HG03103 (cell line): ENCODE results near the gene PSG6.
"Not testable (repeated sequence)": the region's sequence is repeated elsewhere in the genome, so short reads cannot be mapped to it uniquely, and the experiment has no call there.

Source experiments
- ATAC-seq: cut with Tn5 transposase; IDR thresholded peaks from one replicate; pipeline ENCODE4 v1.9.1; 2021; ENCODE audit warnings: low read depth; ENCODE audit not compliant: unreplicated experiment

Gene PSG6

DNA sequence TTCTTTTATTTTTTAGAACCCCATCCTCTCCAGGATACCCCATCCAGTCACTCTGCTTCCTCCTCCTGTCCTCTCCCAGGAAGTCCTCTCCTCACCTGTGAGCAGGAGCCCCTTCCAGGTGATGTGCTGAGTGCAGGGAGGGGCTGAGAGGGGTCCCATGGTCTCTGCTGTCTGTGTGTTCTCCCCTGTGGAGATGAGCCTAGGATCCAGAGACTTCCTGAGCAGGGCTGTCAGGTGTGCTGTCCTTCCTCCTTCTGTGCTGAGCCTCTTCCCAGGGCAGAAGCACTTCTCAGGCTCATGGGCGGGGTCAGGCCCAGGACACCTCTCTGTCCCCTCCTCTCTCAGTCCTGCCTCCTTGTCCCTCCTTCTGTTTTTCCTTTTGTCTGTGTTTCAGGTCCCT is at the start of gene PSG6:
Gene PSG6, minus strand, starts transcription at position 261 of the 400 bp plus-strand sequence. Its CDS starts 102 bp downstream, at position 159.
- ATAC-seq: not testable (repeated sequence)

DNA sequence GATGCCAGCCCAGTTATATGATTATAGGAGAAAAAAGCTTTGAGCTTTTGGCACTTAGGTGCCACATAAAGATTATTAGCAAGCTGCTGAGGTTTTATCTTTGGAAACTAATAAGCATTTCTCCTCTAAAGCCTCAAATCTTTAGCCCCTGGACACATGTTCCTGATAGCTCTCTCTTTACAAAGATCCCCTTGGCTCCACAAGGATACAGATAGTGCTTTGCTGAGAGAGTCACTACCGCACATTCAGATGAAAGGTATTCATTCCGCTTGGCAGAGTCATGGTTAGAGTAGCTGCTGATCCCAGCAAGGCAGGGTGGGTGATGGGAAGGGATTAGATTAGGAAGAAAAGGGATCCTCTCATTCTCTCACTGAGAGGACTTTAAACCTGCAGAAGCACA is 47.5 kb upstream of the PSG6 start:
- ATAC-seq: no peak

DNA sequence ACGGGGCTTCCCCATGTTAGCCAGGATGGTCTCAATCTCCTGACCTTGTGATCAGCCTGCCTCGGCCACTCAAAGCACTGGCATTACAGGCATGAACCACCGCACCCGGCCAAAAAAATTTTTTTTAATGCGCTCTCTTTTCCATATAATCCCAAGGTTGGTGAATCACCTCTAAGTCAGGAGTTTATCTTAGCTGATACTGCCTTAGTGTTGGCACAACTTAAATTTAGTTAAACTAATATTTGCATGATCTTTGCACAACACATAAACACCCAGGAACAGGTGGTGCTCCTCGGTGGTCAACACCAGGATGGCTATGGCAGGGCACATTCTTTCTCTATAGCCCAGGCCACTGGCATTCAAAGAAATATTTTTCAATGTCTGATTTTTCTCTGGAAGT is 43.4 kb upstream of the PSG6 start:
- no peak for ATAC-seq

DNA sequence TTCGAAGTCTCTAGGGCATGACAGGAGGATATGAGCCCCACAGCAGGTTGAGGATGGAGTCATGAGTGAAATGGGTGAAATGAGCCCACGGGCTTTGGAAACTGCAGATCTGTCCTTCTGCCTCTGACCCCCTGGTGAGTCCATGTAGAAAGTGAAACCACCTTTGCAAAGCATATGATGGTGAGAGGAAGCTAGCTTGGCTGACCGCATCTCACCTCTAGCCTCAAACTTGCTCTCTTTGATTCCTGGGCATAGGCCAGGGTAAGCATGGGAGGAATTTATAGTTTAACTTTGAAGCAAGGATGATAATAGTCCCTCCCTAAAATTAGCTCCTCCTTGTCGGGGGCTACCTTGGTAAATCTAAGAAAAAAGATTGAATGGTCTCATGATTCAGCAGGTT is 34.4 kb upstream of the PSG6 start:
- ATAC-seq: not testable (repeated sequence)

DNA sequence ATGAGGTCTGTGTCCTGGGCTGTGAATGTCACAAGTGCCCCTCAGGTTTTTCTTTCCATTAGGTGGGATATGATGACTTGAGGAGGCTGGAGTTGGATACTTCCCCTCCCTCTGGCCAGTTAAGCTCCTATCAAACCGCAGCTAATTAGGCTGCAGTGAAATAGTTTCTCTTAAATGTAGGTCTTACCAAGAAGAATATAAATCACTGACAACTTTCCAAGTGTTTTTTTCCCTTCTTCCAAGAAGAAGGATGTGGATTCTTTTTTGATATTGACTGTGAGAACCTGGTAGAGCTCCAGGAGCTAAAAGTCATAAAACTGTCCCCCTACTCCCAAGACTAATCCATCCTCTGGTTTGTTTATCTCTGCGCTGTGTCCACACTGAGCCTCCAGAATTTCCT is 33.8 kb upstream of the PSG6 start:
- not testable (repeated sequence) for ATAC-seq

DNA sequence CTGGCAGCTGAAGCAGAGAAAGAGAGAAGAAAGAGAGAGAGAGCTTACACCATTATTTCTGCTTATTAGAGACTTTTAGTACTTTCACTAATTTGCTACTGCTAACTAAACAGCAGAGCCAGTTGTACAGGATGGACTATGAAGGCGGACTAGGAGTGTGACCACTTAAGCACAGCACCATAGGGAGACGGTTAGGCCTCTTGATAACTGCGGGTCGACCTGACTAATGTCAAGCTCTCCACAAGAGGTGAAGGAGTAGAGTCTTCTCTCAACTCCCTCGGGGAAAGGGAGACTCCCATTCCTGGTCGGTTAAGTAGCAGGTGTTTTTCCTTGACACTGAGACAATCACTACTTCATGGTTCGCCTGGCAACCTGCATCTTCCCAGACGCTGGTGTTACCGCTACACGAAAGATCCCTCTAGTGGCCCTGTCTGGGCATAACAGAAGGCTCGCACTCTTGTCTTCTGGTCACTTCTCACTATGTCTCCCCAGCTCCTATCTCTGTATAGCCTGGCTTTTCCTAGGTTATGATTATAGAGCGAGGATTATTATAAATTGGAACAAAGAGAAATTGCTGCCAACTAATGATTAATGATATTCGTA is 24.6 kb upstream of the PSG6 start:
- no peak for ATAC-seq

DNA sequence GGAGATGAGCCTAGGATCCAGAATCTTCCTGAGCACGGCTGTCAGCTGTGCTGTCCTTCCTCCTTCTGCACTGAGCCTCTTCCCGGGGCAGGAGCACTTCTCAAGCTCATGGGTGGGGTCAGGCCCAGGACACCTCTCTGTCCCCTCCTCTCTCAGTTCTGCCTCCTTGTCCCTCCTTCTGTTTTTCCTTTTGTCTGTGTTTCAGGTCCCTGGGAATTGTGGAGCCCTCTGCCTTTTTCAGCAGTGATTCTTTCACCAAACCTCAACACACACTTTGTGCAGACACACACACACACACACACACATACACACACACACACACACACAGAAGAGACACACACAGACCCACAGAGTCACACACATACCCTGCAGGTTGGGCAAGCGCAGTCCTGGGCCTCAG is 19.4 kb upstream of the PSG6 start, which contains the start of gene PSG7:
Gene PSG7, minus strand, starts transcription at position 101 of the 400 bp plus-strand sequence. CDS start 131 bp downstream, outside the sequence.
- not testable (repeated sequence) for ATAC-seq

DNA sequence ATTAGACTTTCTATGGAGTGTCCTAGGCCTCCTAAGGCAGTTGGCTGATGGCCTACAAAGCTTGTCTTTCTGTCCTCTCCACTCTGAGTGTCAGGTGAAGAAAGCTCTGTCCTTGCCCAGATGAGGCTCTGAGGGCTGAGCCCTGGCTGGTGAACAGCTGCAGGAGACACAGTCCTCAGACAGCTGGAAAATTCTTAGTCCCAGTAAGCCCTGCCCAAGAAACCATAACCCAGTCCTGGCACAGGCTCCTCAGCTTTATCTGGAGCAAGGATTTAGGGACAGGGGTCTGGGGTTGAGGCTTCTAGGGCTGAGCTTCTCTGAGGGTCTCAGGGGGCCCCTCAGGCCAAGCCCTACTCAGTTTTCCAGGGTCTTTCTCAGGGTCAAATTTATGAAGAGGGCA is 17.0 kb upstream of the PSG6 start:
- not testable (repeated sequence) for ATAC-seq

DNA sequence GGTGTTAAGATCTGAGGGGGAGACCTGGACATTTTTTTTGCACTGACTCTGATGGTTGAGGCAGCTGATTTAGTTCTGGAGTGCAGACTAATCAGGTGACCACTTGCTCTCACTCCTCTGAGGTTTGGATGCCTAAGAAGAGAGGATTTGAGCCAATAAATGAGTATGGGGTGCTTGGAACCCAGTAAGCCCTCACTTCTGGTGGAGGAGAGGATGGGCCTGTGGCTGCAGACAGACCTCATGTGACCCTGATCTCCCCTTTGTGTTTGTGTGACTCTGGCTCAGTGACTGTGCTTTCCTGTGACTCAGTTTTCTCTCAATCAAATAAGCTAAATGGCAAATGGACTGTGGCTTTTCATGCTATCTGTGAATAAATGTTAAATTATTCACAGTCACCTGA is 16.5 kb upstream of the PSG6 start:
- not testable (repeated sequence) for ATAC-seq

DNA sequence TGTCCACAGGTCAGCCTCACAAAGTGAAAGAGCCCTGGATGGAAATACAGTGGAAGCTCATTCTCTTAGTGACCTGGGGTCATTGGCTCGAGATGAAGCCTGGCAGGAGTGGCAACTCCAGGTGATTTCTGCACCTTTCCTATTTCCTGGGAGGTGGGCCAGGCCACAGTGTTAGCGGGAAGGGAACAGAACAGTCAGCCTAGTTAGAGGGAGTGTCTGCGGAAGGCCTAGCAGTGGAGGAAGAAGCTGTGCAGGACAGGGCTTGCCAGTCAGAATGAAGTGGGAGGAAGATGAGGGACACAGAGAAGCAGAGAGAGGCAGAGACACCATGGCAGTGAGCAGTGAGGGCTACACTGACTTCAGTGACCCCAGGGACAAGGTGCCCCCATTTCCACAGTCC is 15.7 kb upstream of the PSG6 start:
- ATAC-seq: not testable (repeated sequence)

DNA sequence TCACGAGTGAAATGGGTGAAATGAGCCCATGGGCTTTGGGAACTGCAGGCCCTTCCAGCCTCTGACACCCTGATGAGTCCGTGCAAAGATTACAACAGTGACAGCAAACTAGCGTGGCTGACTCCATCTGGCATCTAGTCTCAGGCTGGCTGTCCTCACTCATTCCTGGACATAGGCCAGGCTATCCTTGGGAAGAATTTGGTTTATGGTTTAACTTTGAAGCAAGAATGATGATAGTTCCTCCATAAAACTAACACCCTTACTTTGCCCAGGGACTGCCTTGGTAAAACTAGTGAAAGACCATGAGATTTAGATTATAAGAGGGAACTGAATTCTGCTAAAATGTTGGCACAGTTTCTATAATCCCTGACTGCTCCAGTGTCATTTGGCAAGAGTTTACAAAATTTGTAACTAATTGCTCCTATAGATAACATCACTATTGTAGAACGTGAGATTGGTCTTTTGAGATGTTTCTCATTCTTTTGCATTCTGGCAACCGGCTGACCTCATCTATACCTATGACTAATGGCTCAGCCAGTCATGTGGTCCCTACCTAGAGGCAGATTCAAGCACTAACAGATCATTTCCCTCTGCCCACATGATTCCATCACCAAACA is 14.9 kb upstream of the PSG6 start:
- not testable (repeated sequence) for ATAC-seq

DNA sequence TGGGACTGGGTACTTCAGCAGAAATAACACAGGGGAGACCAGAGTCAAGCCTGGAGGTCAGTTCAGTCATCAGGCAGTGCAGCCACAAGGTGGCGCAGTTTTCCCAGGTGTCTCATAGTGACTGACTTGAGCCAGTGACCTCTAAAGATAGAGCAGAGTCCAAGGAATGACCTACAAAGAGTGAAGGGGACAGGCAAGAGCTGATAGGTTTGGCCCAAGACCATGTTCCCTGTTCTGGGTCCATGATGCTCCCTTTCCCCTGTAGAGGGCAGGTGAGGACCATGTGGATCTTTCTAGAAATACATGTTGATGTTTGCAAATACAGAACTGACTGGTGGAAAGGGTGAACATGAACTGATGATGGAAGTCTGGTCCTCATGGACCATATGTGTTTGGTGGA is 12.5 kb upstream of the PSG6 start:
- not testable (repeated sequence) for ATAC-seq

DNA sequence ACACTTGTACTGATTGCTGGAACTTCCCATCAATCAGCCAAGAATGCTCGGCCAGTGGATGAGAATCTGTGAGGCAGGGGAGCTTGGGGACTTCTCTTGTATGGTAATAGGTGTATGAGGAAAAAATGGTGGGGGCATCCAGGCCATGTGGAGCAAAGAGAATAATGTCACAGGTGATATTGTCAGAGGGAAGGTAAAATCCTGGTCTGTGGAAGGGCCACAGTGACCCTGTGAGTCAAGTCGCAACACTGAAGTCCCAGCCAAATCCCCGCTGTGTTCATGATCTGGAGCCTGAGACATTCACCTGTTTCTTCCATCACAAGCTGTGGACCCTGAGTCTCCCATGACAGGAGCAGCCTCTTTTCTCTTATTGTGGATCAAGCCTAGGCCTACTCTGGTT is 11.2 kb upstream of the PSG6 start:
- ATAC-seq: no peak

DNA sequence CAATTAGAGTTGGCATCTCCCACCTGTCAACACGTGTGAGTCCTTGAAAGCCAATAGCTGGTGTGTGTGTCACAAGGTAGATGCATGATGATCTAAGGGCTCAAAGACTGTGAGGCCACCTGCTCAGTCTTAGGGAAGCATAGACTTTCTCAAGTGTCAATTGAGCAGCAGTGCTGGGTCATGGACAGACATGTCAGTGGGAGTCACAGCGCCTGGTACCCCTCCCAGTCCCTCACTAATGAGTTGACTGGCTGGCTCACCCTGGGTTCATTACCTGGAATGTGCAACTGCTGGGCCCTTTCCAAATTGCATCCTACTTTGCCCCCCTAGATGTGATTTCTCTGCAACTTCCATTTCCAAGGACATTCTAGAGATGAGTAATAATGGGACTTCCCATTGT is 9.1 kb upstream of the PSG6 start:
- no peak for ATAC-seq

DNA sequence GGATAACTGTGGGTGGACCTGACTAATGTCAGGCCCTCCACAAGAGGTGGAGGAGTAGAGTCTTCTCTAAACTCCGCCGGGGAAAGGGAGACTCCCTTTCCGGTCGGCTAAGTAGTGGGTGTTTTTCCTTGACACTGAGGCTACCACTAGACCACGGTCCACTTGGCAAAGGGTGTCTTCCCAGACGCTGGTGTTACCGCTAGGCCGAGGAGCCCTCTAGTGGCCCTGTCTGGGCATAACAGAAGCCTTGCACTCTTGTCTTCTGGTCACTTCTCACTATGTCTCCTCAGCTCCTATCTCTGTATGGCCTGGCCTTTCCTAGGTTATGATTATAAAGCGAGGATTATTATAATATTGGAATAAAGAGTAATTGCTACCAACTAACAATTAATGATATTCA is 5.4 kb upstream of the PSG6 start:
- not testable (repeated sequence) for ATAC-seq

DNA sequence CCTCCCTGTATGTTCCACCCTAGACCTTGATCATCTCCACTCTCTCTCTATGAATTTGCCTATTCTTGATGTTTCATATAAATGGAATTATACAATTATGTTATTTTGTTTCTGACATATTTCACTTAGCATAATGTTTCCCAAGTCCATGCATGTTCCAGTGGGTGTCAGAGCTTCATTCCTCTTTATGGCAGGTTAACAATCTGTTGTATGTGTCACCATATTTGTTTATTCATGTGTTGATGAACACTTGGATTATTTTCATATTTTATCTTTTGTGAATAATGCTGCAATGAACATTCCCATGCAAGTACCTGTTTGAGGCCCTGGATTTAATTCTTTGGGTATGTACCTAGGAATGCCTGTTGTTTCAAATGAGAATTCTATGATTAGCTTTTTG is 3.3 kb upstream of the PSG6 start:
- not testable (repeated sequence) for ATAC-seq

DNA sequence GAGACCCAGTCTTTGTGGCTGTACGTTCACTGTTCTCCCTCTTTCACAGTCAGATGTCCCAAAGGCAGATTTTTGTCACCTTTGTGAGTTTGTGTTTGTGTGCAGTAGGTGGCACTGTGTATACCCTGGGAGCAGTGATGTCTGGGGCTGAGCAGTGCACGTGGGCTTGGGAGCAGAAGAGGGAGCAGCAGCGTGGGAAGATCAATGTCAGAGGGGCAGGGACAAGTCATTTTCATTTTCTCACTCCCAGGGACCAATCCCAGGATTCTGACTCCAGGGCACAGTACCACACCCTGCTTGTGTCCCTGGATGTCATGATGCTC is 2.0 kb upstream of the PSG6 start:
- no peak for ATAC-seq

DNA sequence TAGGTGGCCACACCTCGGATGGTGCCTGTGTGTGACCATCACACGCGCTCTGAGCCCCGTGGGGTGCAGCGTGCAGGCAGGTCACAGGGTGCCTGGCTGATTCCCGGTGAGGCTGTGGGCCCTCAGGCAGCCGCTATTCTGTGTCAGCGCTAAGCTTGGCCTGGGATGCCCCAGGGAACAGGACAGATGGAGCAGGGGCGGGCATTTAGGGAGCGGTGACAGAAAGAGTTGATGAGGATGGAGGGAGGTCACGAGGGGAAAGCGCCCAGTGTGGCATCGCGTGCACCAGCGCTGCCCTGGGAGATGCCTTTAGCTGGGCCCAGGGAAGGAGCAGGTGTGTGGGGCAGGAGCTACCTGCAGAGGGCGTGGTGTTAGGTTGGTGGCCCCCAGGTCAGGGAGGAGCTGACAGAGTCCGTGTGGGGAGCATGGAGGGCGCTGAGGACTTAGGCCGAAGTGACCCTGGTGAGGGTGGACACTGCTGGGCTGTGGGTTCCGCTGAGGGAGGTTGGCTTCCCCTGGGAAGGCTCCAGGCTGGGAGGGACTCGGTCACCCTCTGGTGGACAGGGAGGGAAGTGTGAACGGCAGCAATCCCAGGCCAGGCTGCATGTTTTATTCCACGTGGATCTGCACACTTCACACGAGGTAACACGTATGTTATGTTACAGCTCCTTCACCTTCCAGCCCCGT is 1.5 kb upstream of the PSG6 start:
- not testable (repeated sequence) for ATAC-seq

DNA sequence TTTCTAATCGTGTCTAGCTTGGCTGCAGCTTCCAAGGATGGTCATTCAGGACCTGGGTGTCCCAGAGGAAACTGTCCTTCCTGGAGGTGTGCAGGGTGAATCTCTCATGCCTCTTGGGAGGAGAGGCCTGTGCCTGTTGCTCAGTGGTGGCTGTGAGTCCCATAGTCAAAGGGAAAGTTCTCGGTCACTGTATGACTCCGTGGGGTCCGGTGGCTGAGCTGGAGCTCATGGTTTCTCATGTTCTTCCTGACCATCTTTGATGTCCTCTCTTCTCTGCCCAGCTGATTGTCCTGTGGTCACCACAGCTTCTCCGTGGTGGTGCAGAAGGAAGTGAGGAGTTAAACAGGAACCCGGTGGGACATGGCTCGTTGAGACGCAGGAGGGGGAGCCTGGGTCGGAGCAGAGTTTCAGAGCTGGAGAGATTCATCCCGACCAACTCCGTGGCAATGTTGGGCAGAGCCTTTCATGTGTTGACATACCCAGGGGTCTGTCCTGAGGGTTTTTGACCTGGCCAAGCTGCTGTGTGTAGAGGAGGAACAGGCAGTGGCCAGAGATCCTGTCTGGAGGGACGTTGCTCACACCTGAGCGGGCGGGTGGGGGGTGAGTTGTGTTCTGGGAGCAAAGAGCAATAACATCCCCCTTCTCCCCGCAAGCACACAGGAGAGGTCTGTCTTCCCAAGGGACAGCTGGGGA is 829 bp upstream of the PSG6 start:
- ATAC-seq: not testable (repeated sequence)

DNA sequence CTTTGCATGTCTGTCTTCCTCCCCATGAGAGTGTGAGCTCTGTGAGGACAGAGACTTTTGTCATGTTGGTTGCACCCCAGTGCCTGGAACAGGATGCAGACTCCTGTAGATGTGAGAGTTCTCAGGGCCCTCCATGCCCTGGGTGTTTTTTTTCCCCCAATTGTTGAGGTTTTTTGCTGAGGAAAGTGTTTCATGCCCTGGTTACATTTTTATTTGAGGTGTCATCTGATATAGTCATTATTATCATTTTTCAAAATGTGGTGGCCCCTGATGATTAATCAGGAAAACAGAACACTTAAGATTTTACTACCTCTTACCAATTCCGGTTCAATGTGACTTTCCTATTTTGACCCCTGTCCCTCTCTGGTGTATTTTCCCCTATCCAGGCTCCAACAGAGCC is 763 bp downstream of the PSG6 start:
- not testable (repeated sequence) for ATAC-seq

DNA sequence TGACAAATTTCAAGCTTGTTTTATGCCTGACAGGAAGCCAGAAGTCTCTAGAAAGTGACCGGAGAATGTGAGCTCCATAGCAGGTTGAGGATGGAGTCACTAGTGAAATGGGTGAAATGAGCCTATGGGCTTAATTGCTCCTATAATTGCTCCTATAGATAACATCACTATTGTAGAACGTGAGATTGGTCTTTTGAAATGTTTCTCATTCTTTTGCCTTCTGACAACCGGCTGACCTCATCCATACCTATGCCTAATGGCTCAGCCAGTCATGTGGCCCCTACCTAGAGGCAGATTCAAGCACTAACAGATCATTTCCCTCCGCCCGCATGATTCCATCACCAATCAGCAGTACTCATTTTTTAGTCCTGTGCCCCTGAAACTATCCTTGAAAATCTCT is 4.2 kb downstream of the PSG6 start:
- ATAC-seq: not testable (repeated sequence)
